ENCODE measurements around the gene GDF7.

GDF7 gene

GRCh38 chr2:20645301-20645701 is 21.6 kb upstream of the GDF7 start:
- no peak for DNase-seq (ENCODE audit: low spot score)

GRCh38 chr2:20645761-20646160 is 21.2 kb upstream of the GDF7 start:
- DNase-seq (ENCODE audit: low spot score) = no peak

- no peak for DNase-seq (ENCODE audit: low spot score)
Measured at GRCh38 chr2:20646446-20646845, 20.5 kb upstream of the GDF7 start.

GRCh38 chr2:20647211-20647610 is 19.7 kb upstream of the GDF7 start:
- DNase-seq (ENCODE audit: low spot score) = no peak

GRCh38 chr2:20647738-20648137 is 19.2 kb upstream of the GDF7 start:
- no peak for DNase-seq (ENCODE audit: low spot score)

- no peak for DNase-seq (ENCODE audit: low spot score)
Measured at GRCh38 chr2:20648206-20648605, 18.7 kb upstream of the GDF7 start.

- DNase-seq (ENCODE audit: low spot score) = no peak
Measured at GRCh38 chr2:20648831-20649230, 18.1 kb upstream of the GDF7 start.

- DNase-seq (ENCODE audit: low spot score) = no peak
Measured at GRCh38 chr2:20649576-20649975, 17.4 kb upstream of the GDF7 start.

GRCh38 chr2:20649976-20650375 is 17.0 kb upstream of the GDF7 start:
- DNase-seq (ENCODE audit: low spot score) = no peak

- DNase-seq (ENCODE audit: low spot score) = peak; percentile 32
Measured at GRCh38 chr2:20650393-20650876, 16.5 kb upstream of the GDF7 start.

- peak; percentile 86 for DNase-seq (ENCODE audit: low spot score)
Measured at GRCh38 chr2:20650877-20651730, 15.8 kb upstream of the GDF7 start, which contains the start of gene HS1BP3. TSS of gene HS1BP3 (minus strand) at chr2:20651098. CDS start at chr2:20651063, 35 bp downstream.

- DNase-seq (ENCODE audit: low spot score) = no peak
Measured at GRCh38 chr2:20651731-20652099, 15.2 kb upstream of the GDF7 start.

GRCh38 chr2:20652141-20652540 is 14.8 kb upstream of the GDF7 start:
- no peak for DNase-seq (ENCODE audit: low spot score)

GRCh38 chr2:20652673-20653575 is 14.0 kb upstream of the GDF7 start:
- DNase-seq (ENCODE audit: low spot score) = no peak

- no peak for DNase-seq (ENCODE audit: low spot score)
Measured at GRCh38 chr2:20653695-20654534, 13.0 kb upstream of the GDF7 start.

- no peak for DNase-seq (ENCODE audit: low spot score)
Measured at GRCh38 chr2:20654535-20654813, 12.5 kb upstream of the GDF7 start.

GRCh38 chr2:20656561-20656960 is 10.4 kb upstream of the GDF7 start:
- DNase-seq (ENCODE audit: low spot score) = no peak

GRCh38 chr2:20657522-20658235 is 9.3 kb upstream of the GDF7 start:
- no peak for DNase-seq (ENCODE audit: low spot score)

GRCh38 chr2:20660506-20661420 is 6.2 kb upstream of the GDF7 start:
- no peak for DNase-seq (ENCODE audit: low spot score)
